ENCODE measurements around the gene FAM81A.

FAM81A gene

DNA sequence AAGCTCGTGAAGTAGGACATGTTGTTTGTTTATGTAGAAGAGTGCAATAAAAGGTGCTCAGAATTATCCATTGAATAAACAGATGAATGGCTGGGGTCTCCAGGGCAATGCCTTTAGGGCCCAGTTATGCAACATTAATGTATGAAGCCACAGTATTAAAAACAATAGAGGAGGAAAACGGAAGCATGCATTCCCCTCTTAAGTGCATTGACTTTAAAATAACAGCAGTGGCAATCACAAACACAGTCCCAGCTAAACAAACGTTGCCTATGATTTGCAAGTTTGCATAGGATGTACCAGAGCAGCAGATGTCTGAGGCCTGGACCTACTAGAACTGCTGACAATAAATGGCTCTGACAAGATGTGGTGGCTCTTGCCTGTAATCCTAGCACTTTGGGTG is 113.0 kb downstream of the FAM81A start:
- no peak for TF ChIP-seq CTCF (IDR thresholded peaks at IDR 0.05)

DNA sequence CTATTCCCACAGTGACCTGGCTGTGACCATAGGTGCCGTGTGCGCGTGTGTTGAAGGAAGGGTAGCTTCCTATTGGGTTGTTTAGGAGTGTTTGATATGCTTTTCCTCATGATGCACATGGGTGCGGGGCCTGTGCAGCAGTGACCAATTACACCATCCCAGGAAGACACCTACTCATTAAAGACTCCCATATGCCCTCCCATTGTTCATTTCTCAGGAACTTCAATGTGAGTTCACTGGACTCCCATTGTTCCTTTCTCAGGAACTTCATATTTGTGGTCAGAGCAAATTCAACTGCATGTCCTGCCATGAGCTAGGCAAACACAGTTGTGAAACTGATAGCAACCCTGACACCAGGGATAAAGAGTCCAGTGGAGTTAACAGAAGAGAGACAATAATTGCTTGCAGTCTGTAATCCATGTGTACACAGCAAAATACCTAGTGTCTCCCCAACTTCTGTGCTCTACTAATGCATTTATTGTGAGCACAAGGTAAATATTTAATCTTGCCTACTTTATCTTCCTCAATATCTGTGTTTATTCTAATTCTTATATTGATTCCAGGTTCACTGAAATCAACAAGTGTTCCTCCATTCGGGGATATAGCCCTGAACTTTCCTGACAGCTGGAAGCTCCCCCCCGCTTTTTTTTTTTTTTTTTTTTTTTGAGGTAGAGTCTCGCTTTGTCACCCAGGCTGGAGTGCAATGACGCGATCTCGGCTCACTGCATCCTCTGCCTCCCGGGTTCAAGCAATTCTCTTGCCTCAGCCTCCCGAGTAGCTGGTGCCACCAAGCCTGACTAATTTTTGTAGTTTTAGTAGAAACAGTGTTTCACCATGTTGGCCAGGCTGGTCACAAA is 116.1 kb downstream of the FAM81A start:
- no peak for TF ChIP-seq CTCF (IDR thresholded peaks at IDR 0.05)

GRCh38 chr15:59555696-59556095 is 117.7 kb downstream of the FAM81A start:
- TF ChIP-seq CTCF (IDR thresholded peaks at IDR 0.05), result no peak

DNA sequence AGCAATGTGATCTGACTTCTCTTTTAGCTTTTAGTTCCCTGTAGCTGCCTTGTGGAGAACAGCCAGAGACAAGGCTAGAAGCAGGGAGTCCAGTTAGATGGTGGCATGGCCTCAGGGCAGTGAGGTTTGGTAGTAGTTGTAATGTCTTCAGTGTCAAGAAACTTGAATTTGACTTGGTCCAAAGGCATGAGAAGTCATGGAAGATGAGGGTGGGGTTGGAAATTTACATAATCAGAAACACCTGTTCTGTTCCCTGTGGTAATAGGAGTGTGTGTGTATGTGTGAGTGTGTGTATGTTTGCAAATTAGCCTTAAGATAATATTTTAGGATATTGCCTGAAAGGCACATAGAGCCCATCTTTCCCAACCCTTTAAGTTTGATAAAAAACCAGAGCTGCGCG is 118.4 kb downstream of the FAM81A start:
- TF ChIP-seq CTCF (IDR thresholded peaks at IDR 0.05), result no peak

GRCh38 chr15:59557581-59557980 is 119.6 kb downstream of the FAM81A start:
- TF ChIP-seq CTCF (IDR thresholded peaks at IDR 0.05), result no peak

- TF ChIP-seq CTCF (IDR thresholded peaks at IDR 0.05), result no peak
Observed at GRCh38 chr15:59558851-59559250, 120.9 kb downstream of the FAM81A start.

- TF ChIP-seq CTCF (IDR thresholded peaks at IDR 0.05), result no peak
Observed at GRCh38 chr15:59561547-59561946, 123.6 kb downstream of the FAM81A start.
